SKM-1 treated with dmso at 0.1 percent for 144 hours (cell line): ENCODE data around the gene AZU1.

Experiments used
- DNase-seq: peaks from one replicate; lab custom pipeline; 2025; ENCODE audit not compliant: unreplicated experiment; lab: John Stamatoyannopoulos, UW

Gene AZU1

GRCh38 chr19:796692-797527, 30.7 kb upstream of the AZU1 start, which contains the start of gene PTBP1:
PTBP1 (plus strand) TSS chr19:797452; CDS start chr19:797498, 46 bp downstream.
- peak; percentile 99 for DNase-seq

- peak; percentile 81 for DNase-seq
Measured at GRCh38 chr19:797528-798414, 29.9 kb upstream of the AZU1 start.

- no peak for DNase-seq
Measured at GRCh38 chr19:798415-799075, 29.1 kb upstream of the AZU1 start.

- DNase-seq = peak; percentile 39
Measured at GRCh38 chr19:799076-799881, 28.4 kb upstream of the AZU1 start.

GRCh38 chr19:800360-801029, 27.1 kb upstream of the AZU1 start:
- DNase-seq = no peak

- DNase-seq = no peak
Measured at GRCh38 chr19:801030-801860, 26.4 kb upstream of the AZU1 start.

GRCh38 chr19:801861-802497, 25.7 kb upstream of the AZU1 start:
- no peak for DNase-seq

- no peak for DNase-seq
Measured at GRCh38 chr19:802498-803098, 25.0 kb upstream of the AZU1 start.

GRCh38 chr19:803099-803561, 24.5 kb upstream of the AZU1 start:
- no peak for DNase-seq

- no peak for DNase-seq
Measured at GRCh38 chr19:803686-804418, 23.8 kb upstream of the AZU1 start.

GRCh38 chr19:804419-805165, 23.0 kb upstream of the AZU1 start:
- no peak for DNase-seq

- DNase-seq = no peak
Measured at GRCh38 chr19:805166-805551, 22.5 kb upstream of the AZU1 start.

- DNase-seq = no peak
Measured at GRCh38 chr19:805600-806550, 21.8 kb upstream of the AZU1 start.

- DNase-seq = no peak
Measured at GRCh38 chr19:806815-807421, 20.7 kb upstream of the AZU1 start.
